Activated CD8-positive, alpha-beta memory T cell treated with anti-CD3 and anti-CD28 coated beads, Interleukin-2, amount 10 ng/mL, durations not matched to agents 7 days and 5 days (primary cell): ENCODE measurements around the gene DUS1L. TPM values are rescaled to one million over a fixed set of nuclear protein-coding genes. Genes with fewer than 3 reads are reported as not detected.

ENCODE experiments used
- ATAC-seq: fragments of 150-1000 bp; cut with Tn5 transposase; one replicate; pipeline ENCODE4 v1.10.0; 2021; ENCODE audit warnings: moderate library complexity
- CTCF ChIA-PET: fragments of 350-600 bp; sonication (Branson Sonifier 250); formaldehyde crosslinking; loops from one replicate; lab custom pipeline; 2021; ENCODE audit warnings: antibody characterized with exemption; lab: Charles Lee
- DNase-seq: peaks from one replicate; pipeline ENCODE4 v3.0.0-alpha.2; 2020
- H3K27ac Mint-ChIP-seq: one replicate; pipeline ENCODE4 v1.8.0; 2021; ENCODE audit warnings: mild to moderate bottlenecking, mixed read lengths
- H3K27me3 Mint-ChIP-seq: one replicate; pipeline ENCODE4 v1.8.0; 2021; ENCODE audit warnings: mixed read lengths
- H3K36me3 Mint-ChIP-seq: one replicate; pipeline ENCODE4 v1.8.0; 2021; ENCODE audit warnings: mild to moderate bottlenecking, mixed read lengths
- H3K4me1 Mint-ChIP-seq: one replicate; pipeline ENCODE4 v1.8.0; 2021; ENCODE audit warnings: mixed read lengths
- H3K4me3 Mint-ChIP-seq: one replicate; pipeline ENCODE4 v1.8.0; 2021; ENCODE audit warnings: mild to moderate bottlenecking, moderate library complexity, mixed read lengths
- H3K9me3 Mint-ChIP-seq: one replicate; pipeline ENCODE4 v1.8.0; 2022; ENCODE audit warnings: low read depth, mixed read lengths
- total RNA-seq, 2 experiments: library from RNA; stranded (reverse); gene quantifications; one replicate each; pipeline ENCODE4 v1.2.3, GENCODE V29; 2021

DUS1L gene
- total RNA-seq, 2 experiments from 2014 or later, result 134 to 139 TPM

DNA sequence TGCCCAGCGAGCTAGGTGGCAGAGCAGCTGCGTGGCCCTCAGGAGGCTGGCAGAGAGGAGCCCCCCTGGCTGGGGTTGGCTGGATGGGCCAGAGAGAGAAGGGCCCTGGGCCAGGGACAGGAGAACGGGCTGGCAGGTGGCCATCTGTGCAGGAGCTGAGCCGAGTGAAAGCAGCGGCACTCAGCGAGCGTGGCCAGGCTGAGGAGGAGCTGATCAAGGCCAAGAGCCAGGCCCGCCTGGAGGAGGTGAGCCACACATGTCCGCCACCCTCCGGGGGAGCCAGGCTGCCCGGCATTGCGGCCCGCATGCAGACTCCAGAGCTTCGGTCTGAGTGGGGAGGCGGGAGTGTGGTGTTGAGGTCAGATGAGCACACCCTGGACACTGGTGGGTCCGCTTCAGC, 36.2 kb downstream of the DUS1L start:
- H3K27me3 Mint-ChIP-seq, result no peaks in the 10 kb centered on the region
- DNase-seq, result no peak
- no peak for ATAC-seq
- CTCF ChIA-PET, result interaction anchor here (0.7 to 4.5 kb wide), 21 partner anchors 8 to 276 kb away, joined by 3 to 56 read pairs (median 6); partner anchors contain the start of genes DCXR, GPS1, MAFG and NOTUM
- peaks cover 25% of the 10 kb centered on the region for H3K4me1 Mint-ChIP-seq
- H3K36me3 Mint-ChIP-seq, result peaks cover 3% of the 10 kb centered on the region
- H3K4me3 Mint-ChIP-seq, result no peak overlapping the region
- H3K9me3 Mint-ChIP-seq, result no peaks in the 10 kb centered on the region
- no peak overlapping the region for H3K27ac Mint-ChIP-seq

DNA sequence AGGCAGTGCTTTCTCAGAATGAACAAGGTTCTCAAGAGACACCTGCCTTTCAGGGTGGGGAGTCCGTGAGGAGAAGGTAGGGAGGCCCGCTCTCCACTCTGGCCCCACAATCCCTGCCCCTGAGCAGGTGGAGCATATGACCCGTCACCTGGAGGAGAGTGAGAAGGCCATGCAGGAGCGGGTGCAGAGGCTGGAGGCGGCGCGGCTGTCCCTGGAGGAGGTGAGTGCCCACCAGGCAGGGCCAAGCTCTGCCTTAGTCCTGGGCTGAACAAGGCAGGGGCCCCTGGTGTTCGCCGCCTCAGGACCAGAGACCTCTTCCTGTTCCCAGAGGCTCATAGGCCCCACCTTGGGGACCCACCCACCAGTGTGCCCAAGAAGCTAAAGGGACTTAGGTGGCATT, 36.6 kb downstream of the DUS1L start:
- Mint-ChIP-seq H3K36me3 (peaks cover 3% of the 10 kb centered on the region), H3K4me1 (peaks cover 29% of the 10 kb centered on the region), H3K27ac (no peak overlapping the region), H3K4me3 (no peak overlapping the region), H3K9me3 (no peaks in the 10 kb centered on the region), H3K27me3 (no peaks in the 10 kb centered on the region)
- CTCF ChIA-PET, result interaction anchor here (0.7 to 4.5 kb wide), 11 partner anchors 8 to 277 kb away, joined by 3 to 56 read pairs (median 11); partner anchors contain the start of genes DCXR and NOTUM
- DNase-seq, result no peak
- no peak for ATAC-seq

DNA sequence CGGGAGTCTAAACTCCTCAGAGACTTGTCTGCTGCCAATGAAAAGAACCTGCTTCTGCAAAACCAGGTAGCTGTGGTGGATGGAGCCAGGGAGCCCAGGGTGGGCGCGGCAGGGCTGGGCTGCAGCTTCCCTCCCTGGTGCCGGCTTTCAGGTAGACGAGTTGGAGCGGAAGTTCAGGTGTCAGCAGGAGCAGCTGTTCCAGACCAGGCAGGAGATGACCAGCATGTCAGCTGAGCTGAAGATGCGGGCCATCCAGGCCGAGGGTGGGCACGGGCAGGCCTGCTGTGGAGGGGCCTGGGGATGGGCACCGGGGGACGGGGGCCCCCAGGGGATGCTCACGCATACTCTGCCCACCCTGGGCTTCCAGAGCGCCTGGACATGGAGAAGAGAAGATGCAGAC, 37.4 kb downstream of the DUS1L start:
- no peaks in the 10 kb centered on the region for H3K9me3 Mint-ChIP-seq
- no peak overlapping the region for H3K27ac Mint-ChIP-seq
- CTCF ChIA-PET, result interaction anchor here (0.6 to 2.5 kb wide), 6 partner anchors 8 to 344 kb away, joined by 3 to 13 read pairs (median 4); partner anchors contain the start of gene DCXR
- peaks cover 32% of the 10 kb centered on the region for H3K4me1 Mint-ChIP-seq
- H3K4me3 Mint-ChIP-seq, result no peak overlapping the region
- ATAC-seq, result no peak
- H3K27me3 Mint-ChIP-seq, result no peaks in the 10 kb centered on the region
- peaks cover 3% of the 10 kb centered on the region for H3K36me3 Mint-ChIP-seq
- DNase-seq, result no peak

DNA sequence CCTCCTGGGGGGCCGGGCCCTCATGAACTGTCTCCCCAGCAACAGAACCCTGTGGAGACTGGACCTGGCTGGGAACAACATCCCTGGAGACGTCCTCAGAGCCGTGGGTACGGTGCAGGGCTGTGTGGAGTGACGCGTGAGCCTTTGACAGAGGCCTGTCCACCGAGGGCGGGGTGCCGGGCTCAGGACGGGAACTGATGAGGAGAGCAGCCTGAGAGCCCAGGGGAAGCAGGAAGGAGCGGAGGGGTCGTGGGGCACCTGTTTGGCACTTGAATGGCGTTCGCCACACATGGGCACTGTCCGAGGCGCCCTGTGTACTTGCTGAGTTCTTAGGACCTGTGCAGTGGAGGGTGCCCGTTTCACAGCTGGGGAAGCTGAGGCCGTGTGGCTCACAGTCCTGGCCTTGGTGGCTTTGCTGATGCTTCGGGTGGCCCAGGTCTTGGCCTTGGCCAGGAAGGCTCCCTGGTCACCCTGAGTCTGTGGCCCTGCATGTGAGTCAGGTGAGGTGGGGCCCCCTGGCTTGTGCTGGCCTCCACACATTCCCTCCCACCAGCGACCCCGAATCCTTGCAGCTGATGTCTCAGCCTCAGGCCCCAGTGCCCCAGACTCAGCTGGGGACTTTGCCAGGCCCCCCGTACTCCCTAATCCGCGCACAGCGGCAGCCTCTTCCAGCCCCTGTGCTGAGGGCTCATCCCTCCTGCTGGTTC, 40.0 kb downstream of the DUS1L start:
- Mint-ChIP-seq H3K4me1 (peaks cover 37% of the 10 kb centered on the region), H3K4me3 (no peak overlapping the region), H3K9me3 (no peaks in the 10 kb centered on the region), H3K27me3 (no peaks in the 10 kb centered on the region), H3K36me3 (peaks cover 3% of the 10 kb centered on the region), H3K27ac (no peak overlapping the region)
- ATAC-seq (no peak), DNase-seq (no peak)
- CTCF ChIA-PET, result interaction anchor here (0.9 to 2.4 kb wide), 5 partner anchors 11 to 66 kb away, joined by 3 to 10 read pairs (median 4); partner anchors contain the start of genes DCXR, DUS1L and NOTUM

DNA sequence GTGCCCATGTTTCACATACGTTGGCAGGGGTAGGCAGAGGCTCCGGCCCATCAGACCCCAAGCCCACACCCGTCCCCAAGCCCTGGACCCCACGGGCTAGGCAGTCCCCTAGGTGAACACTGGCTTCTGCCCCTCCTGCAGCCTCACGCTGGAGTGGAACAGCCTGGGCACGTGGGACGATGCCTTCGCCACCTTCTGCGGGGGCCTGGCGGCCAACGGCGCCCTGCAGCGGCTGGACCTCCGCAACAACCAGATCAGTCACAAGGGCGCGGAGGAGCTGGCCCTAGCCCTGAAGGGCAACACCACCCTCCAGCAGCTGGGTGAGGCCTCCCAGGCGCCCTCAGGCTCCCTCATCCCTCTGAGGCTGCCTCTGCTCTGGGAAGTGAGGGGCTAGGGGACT, 40.7 kb downstream of the DUS1L start:
- ATAC-seq, result no peak
- CTCF ChIA-PET, result interaction anchor here (0.9 to 2.4 kb wide), 3 partner anchors 60 to 130 kb away, joined by 3 to 11 read pairs (median 10); partner anchors contain the start of gene NOTUM
- DNase-seq, result no peak
- H3K4me1 Mint-ChIP-seq, result peaks cover 38% of the 10 kb centered on the region
- no peak overlapping the region for H3K4me3 Mint-ChIP-seq
- H3K27me3 Mint-ChIP-seq, result no peaks in the 10 kb centered on the region
- H3K36me3 Mint-ChIP-seq, result peaks cover 3% of the 10 kb centered on the region
- no peak overlapping the region for H3K27ac Mint-ChIP-seq
- no peaks in the 10 kb centered on the region for H3K9me3 Mint-ChIP-seq

DNA sequence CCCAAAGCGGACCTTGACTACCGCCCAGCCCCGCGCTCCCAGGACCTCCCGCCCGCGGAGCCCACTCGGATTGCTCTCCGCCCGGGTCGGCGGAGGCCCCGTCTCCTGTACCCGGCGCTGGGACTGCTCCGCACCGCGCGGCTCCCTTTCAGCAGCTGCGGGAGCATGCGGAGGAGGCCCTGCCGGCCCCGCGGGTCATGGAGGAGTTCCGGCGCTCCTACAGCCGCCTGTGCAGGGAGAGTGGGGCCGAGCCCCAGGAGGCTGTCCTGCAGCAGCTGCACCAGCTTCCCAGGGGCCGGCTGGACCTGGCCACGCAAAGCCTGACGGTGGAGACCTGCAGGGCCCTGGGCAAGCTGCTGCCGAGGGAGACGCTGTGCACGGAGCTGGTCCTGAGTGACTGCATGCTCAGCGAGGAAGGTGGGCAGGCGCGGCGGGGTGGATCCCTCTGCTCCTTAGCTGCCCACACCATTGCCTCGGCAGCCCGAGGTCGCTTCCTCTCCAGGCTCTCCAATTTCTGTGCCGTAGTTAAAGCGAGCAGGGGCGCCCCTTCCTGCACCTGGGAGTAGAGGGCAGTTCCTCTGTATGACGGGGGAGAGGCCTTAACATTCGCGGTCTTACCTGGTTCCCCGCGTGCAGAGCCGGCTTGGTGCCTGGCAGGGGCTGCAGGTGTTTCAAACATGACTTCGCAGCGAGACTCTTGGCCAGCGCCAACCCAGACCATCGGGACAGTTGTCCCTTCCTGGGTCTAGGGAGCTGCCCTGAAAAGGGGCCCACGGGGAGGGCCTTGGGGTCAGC, 42.0 kb downstream of the DUS1L start:
- Mint-ChIP-seq H3K9me3 (no peaks in the 10 kb centered on the region), H3K4me1 (peaks cover 32% of the 10 kb centered on the region), H3K27me3 (no peaks in the 10 kb centered on the region), H3K4me3 (peak overlapping the region; percentile 82), H3K27ac (peak overlapping the region; percentile 52), H3K36me3 (peaks cover 1% of the 10 kb centered on the region)
- ATAC-seq, result no peak
- peak; percentile 61 for DNase-seq
- CTCF ChIA-PET, result interaction anchor here (1.0 to 9.0 kb wide), 9 partner anchors 11 to 213 kb away, joined by 4 to 181 read pairs (median 7); partner anchors contain the start of genes ARHGDIA, DCXR, MAFG and NOTUM

DNA sequence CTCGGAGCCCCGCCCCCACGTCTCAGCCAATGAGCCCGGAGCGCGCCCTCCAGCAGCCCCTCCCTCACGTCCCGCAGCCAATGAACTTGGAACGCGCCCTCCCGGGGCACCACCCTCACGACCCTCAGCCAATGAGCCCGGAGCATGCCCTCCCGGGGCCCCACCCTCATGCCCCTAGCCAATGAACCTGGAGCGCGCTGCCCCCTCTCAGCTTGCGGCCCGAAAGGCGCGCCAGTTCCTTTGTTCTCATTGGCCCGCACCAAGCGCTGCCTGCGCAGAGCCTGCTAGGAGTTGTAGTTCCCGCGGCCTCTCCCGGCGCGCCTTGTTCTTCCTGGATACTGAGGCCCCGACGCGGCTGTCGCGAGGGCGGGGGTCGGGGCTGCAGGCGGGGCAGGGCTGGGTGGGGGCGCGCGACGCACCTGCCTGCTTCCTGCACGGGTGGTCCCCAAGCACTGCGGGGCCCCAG, 42.6 kb downstream of the DUS1L start, which contains the start of gene LRRC45:
Gene LRRC45 (plus strand): TSS at position 325 of the 466 bp plus-strand sequence. CDS start 339 bp downstream, outside the sequence.
- peak; percentile 100 for DNase-seq
- Mint-ChIP-seq H3K27ac (peak within 1 kb of the TSS; percentile 78), H3K36me3 (peaks cover 4% of the 10 kb centered on the region), H3K27me3 (no peaks in the 10 kb centered on the region), H3K4me1 (peaks cover 32% of the 10 kb centered on the region), H3K9me3 (no peaks in the 10 kb centered on the region), H3K4me3 (peak within 1 kb of the TSS; percentile 82)
- peak; percentile 95 for ATAC-seq
- CTCF ChIA-PET, result interaction anchor here (1.0 to 9.0 kb wide), 16 partner anchors 12 to 213 kb away, joined by 3 to 181 read pairs (median 6); partner anchors contain the start of genes ARHGDIA, DCXR, GPS1 and MAFG

DNA sequence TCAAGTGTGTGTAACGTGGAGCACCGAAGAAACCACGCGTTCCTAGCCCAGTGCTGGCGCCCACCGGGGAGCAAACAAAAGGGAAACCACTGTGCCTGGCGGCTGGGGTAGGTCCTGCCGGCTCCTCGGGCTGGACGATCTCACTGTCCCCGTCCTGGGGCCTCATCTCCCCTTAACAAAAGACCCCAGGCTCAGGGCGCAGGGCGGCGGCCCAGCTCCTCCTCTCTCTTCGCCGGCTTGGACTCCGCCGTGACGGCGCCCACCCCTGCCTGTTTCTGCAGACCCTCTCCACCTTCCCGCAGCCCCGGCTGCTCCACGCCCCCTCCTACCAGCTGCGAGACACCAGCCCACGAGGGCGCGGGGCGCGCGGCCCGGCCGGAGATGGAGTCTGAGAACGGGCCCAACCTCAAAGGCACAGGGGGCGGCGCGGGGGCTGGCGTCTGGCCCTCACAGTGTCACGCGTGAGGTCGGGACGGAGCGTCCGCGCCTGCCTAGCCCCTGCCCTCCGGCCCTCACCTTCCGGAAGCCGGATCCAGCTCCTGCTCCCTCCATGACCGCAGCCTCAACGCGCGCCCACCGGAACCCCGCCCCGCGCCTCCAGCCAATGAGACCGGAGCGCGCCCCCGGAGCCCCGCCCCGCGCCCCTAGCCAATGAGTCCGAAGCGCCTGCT, 43.2 kb downstream of the DUS1L start, which contains the start of gene CENPX:
Gene CENPX (minus strand): TSS at position 569 of the 671 bp plus-strand sequence. CDS start 17 bp downstream, at position 552.
- CTCF ChIA-PET, result interaction anchor here (0.9 to 9.0 kb wide), 22 partner anchors 8 to 214 kb away, joined by 3 to 181 read pairs (median 7); partner anchors contain the start of genes ARHGDIA, DCXR, GPS1 and MAFG
- no peaks in the 10 kb centered on the region for H3K9me3 Mint-ChIP-seq
- H3K4me3 Mint-ChIP-seq, result peak within 1 kb of the TSS; percentile 82
- no peaks in the 10 kb centered on the region for H3K27me3 Mint-ChIP-seq
- H3K4me1 Mint-ChIP-seq, result peaks cover 29% of the 10 kb centered on the region
- H3K27ac Mint-ChIP-seq, result peak within 1 kb of the TSS; percentile 78
- ATAC-seq, result no peak
- H3K36me3 Mint-ChIP-seq, result peaks cover 4% of the 10 kb centered on the region
- no peak for DNase-seq

DNA sequence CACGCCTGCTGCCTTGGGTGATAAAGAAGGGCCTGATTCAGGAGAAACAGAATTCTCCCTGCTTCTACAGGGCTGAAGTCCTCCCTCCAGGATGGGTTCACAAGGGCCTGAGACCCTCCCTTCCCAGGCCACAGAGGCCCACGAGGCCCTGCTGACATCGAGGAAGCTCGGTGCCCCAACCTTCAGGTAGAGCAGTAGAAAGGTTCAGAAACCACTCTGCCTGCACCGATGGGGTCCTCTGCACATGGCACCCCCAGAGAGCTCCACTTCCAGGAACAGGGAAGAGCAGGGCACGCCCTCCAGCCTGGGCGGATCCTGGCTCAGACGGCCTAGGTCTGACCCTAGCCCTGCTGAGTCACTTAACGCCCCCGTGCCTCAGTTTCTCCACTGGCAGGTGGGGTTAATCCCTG, 43.7 kb downstream of the DUS1L start:
- no peak for DNase-seq
- H3K4me1 Mint-ChIP-seq, result peaks cover 25% of the 10 kb centered on the region
- no peaks in the 10 kb centered on the region for H3K9me3 Mint-ChIP-seq
- H3K4me3 Mint-ChIP-seq, result peak overlapping the region; percentile 82
- no peak for ATAC-seq
- CTCF ChIA-PET, result interaction anchor here (0.9 to 9.0 kb wide), 18 partner anchors 8 to 184 kb away, joined by 3 to 181 read pairs (median 5); partner anchors contain the start of genes DCXR, GPS1, MAFG and NOTUM
- no peaks in the 10 kb centered on the region for H3K27me3 Mint-ChIP-seq
- peak overlapping the region; percentile 78 for H3K27ac Mint-ChIP-seq
- peaks cover 4% of the 10 kb centered on the region for H3K36me3 Mint-ChIP-seq

DNA sequence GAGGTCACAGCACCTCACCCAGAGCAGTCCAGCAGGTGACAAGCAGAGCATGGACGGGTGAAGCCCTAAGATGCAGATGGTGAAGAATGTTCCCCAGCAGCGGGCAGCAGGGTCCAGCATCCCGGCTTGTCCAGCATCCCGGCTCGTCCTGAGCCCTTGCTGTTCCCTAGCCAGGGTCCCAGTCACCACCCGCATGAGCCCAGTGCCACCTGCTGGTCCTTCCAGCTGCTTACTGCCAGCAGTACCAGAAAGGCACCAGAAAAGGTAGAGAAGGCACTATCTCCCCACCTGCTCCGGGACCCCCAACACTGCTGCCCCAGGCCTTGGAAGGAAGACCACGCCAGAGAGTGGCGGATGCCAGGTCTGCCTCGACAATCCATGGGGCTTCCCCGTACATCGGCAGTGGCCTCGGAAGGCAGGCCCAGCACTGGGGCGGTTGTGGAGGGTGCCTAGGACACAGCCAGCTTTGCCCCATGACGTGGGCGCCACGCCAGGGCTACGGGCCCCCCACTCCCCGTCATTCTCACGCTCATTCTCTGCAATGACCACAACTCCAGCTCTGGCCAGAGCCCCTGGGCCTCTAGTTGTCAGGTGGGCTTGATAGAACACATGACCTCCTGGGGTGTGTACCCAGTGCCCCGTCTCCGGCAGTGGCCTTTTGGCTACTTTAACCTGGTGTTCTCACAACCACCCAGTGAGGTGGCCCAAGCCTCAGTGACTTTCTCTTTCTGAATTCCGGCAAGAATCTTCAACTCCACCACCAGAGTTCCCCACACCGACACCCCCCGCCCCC, 44.3 kb downstream of the DUS1L start:
- H3K27me3 Mint-ChIP-seq, result no peaks in the 10 kb centered on the region
- CTCF ChIA-PET, result interaction anchor here (0.9 to 9.0 kb wide), 22 partner anchors 9 to 199 kb away, joined by 3 to 181 read pairs (median 6); partner anchors contain the start of genes ASPSCR1, DCXR, MAFG and NOTUM
- ATAC-seq, result no peak
- peak overlapping the region; percentile 82 for H3K4me3 Mint-ChIP-seq
- peak; percentile 76 for DNase-seq
- peak overlapping the region; percentile 78 for H3K27ac Mint-ChIP-seq
- no peaks in the 10 kb centered on the region for H3K9me3 Mint-ChIP-seq
- peaks cover 4% of the 10 kb centered on the region for H3K36me3 Mint-ChIP-seq
- H3K4me1 Mint-ChIP-seq, result peaks cover 20% of the 10 kb centered on the region

DNA sequence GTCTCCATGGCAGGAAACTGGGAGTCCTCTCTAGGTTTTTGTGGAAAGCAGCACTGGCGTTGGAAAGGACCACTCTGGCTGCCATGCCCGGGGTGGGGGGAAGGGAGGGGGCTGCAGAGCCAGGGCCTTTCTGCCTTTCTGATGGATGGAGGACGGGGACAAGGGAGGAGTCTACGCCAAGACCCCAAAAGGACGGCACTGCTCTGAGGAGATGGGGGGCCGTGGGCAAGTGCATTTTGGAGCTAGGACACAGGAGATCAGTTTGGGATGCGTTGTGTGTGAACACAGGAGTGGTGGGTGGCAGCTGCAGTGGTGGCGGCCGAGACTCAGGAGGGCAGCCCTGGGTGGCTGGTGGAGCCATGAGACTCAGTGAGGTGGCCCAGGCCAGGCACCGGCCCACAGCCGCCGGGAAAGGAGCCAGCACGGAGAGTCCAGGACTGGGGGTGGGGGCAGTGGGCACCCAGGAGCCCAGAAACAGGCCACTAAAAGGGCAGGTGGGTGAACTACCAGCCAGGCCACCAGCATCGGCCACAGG, 45.0 kb downstream of the DUS1L start:
- Mint-ChIP-seq H3K36me3 (peaks cover 4% of the 10 kb centered on the region), H3K4me3 (peak overlapping the region; percentile 40)

More for the DNA sequence above, 45.0 kb downstream of the DUS1L start:
- H3K27ac Mint-ChIP-seq, result peak overlapping the region; percentile 40
- ATAC-seq (no peak), DNase-seq (no peak)
- CTCF ChIA-PET, result interaction anchor here (0.7 to 9.0 kb wide), 28 partner anchors 8 to 281 kb away, joined by 3 to 181 read pairs (median 4); partner anchors contain the start of genes ASPSCR1, DCXR, NOTUM and RAC3
- peaks cover 18% of the 10 kb centered on the region for H3K4me1 Mint-ChIP-seq
- no peaks in the 10 kb centered on the region for H3K27me3 Mint-ChIP-seq
- no peaks in the 10 kb centered on the region for H3K9me3 Mint-ChIP-seq
